Stimulated activated CD4-positive, alpha-beta T cell treated with anti-CD3 and anti-CD28 coated beads, Interleukin-12 subunit alpha, Interleukin-12 subunit beta, amount 100 ng/mL, for 48 hours (primary cell): ENCODE results near the gene TCF12.

Source experiments
- DNase-seq, 3 donors: peaks; one replicate each; pipeline ENCODE4 v3.0.0-alpha.2; 2020; ENCODE audit warnings: low read depth in 2 of 3, low spot score in 1 of 3

TCF12 gene

DNA sequence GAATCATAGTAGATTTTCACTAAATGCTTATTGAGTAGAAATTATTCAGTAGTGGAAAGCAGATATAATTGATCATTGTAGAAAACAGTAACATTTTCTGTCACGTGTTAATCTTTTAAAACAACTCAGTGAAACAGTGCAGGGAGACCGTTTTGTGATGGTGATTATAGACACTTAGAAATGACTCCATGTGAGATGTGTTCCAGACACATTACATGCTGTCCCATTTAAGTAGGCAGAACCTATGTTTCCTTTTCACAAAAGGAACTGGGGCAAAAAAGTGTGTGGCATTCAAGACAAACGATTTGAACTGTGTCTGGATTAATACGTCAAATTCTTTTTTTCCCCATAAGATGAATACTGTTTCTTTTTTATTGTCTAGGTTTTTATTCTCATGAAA is 126.5 kb downstream of the TCF12 start:
- DNase-seq: no peak

GRCh38 chr15:57045741-57046382 is 127.4 kb downstream of the TCF12 start:
- no peak for DNase-seq

DNA sequence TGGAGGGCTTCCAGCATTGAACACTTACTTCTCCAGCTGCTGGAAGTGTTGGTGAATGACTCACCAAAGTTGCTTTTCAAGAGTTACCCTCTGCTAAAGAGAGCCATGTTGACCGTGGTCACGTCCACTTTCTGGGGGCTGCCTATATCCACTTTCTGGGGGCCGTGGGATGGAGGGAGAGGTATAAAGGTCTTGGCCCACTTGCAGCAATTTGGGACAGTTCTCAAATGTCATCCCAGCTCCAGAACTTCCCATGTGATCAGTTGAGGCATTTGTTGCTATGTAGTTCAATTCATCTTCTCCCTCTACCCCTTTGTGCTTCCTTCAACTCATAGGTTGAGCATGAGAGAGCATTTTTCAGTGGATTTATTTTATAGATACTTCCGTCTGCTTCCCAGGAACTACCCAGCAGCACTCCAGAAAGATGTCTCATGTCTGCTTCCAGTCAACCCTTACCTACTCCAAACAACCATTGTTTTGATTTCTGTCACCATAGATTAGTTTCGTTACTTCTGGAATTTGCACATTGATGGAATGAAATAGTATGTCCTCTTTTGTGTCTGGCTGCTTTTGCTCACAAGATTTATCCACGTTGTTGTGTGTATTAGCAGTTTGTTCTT is 130.6 kb downstream of the TCF12 start:
- DNase-seq: no peak

GRCh38 chr15:57053470-57053869 is 135.0 kb downstream of the TCF12 start:
- no peak for DNase-seq

- no peak for DNase-seq
These were observed 135.8 kb downstream of the TCF12 start for GRCh38 chr15:57054204-57054750.

- no peak for DNase-seq
These were observed 137.9 kb downstream of the TCF12 start for GRCh38 chr15:57056357-57056756.

GRCh38 chr15:57057134-57057930 is 138.9 kb downstream of the TCF12 start:
- DNase-seq: no peak

DNA sequence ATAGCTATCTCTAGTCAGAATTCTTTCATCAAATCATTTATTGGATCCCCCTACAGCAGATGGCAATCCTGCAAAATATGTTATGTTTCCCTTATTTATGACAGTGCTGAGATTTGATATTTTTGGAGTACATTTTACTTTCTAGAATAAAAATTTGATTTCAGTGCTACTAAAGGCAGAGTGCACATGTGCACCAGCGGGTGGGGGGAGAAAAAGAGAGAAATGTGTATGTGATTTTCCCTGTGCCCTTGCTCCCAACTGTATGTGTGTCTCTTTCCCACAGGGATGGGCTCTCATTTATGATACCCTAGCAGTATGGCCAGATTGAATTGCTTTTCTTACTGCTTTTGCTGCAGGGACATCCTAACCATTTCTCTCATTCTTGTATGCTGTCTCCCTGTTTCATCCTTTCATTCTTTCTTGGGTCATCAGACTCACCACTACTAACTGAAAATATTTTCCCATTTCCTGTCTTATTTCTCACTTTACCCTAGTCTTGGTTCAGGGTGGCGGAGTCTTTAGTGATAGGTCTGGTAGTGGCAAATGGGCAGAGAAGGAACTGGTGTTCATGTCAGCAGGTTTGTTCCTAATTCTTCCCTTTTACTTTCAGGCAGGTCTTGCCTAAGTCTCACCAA is 140.7 kb downstream of the TCF12 start:
- no peak for DNase-seq

- no peak for DNase-seq
These were observed 142.4 kb downstream of the TCF12 start for GRCh38 chr15:57060799-57061198.

- DNase-seq: no peak
These were observed 142.8 kb downstream of the TCF12 start for GRCh38 chr15:57061281-57061680.

GRCh38 chr15:57061696-57062095 is 143.3 kb downstream of the TCF12 start:
- no peak for DNase-seq

DNA sequence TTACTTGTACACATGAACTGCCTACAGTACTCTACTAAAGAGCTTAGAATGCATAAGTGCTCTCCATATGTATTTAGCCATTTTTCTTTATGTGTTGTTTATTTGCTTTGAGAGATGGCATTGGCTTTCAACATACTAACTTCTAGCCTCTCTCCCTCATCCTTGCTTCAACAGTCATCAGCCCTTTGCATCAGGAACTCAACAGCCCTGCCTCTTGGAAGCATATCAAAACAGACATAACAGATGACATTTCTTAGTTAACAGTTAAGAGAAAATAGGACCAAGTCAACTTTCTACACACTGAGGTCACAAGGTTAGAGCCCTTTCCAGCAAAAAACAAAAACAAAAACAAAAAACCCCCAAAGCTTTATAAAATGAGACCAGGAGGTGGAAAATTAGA is 145.6 kb downstream of the TCF12 start:
- no peak for DNase-seq

- DNase-seq: no peak
These were observed 151.0 kb downstream of the TCF12 start for GRCh38 chr15:57069423-57069822.

- no peak for DNase-seq
These were observed 152.2 kb downstream of the TCF12 start for GRCh38 chr15:57070674-57071073.

DNA sequence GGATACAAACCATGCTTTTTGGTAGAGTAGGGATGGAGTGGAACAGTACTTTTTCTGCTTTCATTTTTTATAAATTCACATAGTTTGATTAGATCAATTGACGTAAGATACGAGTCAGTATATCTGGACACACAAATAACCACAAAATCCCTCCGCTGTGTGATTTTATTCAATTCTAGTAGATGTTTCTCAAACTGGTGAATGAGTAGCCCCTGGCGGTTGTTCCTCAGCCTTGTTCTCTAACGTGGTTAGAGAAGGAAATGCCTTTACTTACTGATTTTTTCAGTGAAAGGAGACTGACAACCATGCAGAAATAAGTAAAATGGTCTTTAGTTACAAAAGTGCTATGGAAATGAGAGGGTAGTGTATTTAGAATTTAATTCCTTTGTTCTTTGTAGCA is 161.0 kb downstream of the TCF12 start:
- no peak for DNase-seq

GRCh38 chr15:57079931-57080620 is 161.6 kb downstream of the TCF12 start:
- no peak for DNase-seq

DNA sequence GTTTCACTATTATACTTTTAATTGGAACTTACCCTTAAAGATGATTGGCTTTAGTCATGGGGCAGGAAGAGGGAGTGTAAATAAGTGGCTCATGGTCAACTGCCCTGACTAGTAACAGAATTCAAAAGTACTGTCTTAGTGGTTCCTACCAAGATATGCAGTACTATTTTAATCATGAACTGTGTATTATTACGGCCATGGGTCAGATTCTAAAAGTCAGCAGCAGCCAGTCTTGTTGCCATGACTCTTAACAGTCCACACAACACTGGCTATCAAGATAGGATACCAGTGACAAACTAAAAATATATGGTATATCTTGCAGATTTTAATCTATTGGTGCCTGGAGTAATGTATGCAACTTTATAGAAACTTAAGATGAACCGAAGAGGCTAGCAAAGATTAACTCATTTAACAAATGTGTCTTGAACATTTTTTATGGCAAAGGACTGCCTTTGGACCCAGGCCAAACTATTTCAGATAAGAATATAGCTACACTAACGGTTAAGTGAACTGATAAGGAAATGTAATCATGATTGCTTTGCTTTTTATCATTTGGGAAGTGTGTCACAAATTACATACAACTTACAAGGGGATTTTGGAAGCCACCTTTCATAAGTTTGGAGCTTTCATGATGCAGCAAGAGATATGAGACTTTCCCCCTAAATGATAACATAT is 163.7 kb downstream of the TCF12 start:
- no peak for DNase-seq

- DNase-seq: no peak
These were observed 165.7 kb downstream of the TCF12 start for GRCh38 chr15:57084192-57084591.

GRCh38 chr15:57085267-57085666 is 166.8 kb downstream of the TCF12 start:
- no peak for DNase-seq

- DNase-seq: no peak
These were observed 168.5 kb downstream of the TCF12 start for GRCh38 chr15:57086857-57087427.
